Right atrium auricular region (tissue), 2 donors: Measurements from ENCODE around the gene BHLHE41. TPM values are rescaled to one million over a fixed set of nuclear protein-coding genes. Genes with fewer than 3 reads are reported as not detected.

Experiments used
- DNase-seq: peaks from one replicate; pipeline ENCODE4 v3.0.0-alpha.2; 2019; ENCODE audit warnings: low spot score
- H3K27ac ChIP-seq, 2 donors: fragments of 200-600 bp; sonication (generic); 1 replicate in 1 of 2; 2 replicates in 1 of 2; pipeline ENCODE4 v1.5.1; 2016 to 2019
- H3K27me3 ChIP-seq, 2 donors: fragments of 200-600 bp; sonication (generic); one replicate each; pipeline versions ENCODE4 v1.5.1 to v1.6.0; 2017 to 2019
- H3K36me3 ChIP-seq: fragments of 200-600 bp; sonication (generic); one replicate; pipeline ENCODE4 v1.5.1; 2016
- H3K4me1 ChIP-seq, 2 donors: fragments of 200-600 bp; sonication (generic); one replicate each; pipeline versions ENCODE4 v1.5.1 to v1.6.0; 2017 to 2019
- H3K4me3 ChIP-seq, 2 donors: fragments of 200-600 bp; sonication (generic); 1 replicate in 1 of 2; 2 replicates in 1 of 2; pipeline ENCODE4 v1.5.1; 2017 to 2019; ENCODE audit warnings: mild to moderate bottlenecking in 1 of 2, moderate library complexity in 1 of 2
- H3K9me3 ChIP-seq, 2 donors: fragments of 200-600 bp; sonication (generic); one replicate each; pipeline ENCODE4 v1.5.1; 2019
- total RNA-seq, 2 donors: library from RNA; depleted of rRNA; stranded (reverse); fragments of >200 nt; gene quantifications; one replicate each; pipeline ENCODE4 v1.1.0, GENCODE V29; 2016
- TF ChIP-seq, protein P1 (sequence below), 2 donors: fragments of 200-600 bp; sonication (generic); IDR thresholded peaks; one replicate each; pipeline ENCODE4 v1.5.1; 2019; ENCODE audit warnings: antibody characterized with exemption in 2 of 2

Gene BHLHE41
- total RNA-seq, 2 donors from 2014 or later: 13.4 to 15.0 TPM

GRCh38 chr12:26116829-26117715, 7.8 kb downstream of the BHLHE41 start:
- DNase-seq: no peak
- Histone ChIP-seq H3K9me3 (no peaks in the 10 kb centered on the region), H3K27ac (peak overlapping the region; percentile 94 to 97), H3K4me1 (peaks cover 0 to 72% of the 10 kb centered on the region in 2 donors), H3K36me3 (no peaks in the 10 kb centered on the region), H3K27me3 (no peaks in the 10 kb centered on the region), H3K4me3 (no peak overlapping the region)
- TF ChIP-seq, protein P1, sequence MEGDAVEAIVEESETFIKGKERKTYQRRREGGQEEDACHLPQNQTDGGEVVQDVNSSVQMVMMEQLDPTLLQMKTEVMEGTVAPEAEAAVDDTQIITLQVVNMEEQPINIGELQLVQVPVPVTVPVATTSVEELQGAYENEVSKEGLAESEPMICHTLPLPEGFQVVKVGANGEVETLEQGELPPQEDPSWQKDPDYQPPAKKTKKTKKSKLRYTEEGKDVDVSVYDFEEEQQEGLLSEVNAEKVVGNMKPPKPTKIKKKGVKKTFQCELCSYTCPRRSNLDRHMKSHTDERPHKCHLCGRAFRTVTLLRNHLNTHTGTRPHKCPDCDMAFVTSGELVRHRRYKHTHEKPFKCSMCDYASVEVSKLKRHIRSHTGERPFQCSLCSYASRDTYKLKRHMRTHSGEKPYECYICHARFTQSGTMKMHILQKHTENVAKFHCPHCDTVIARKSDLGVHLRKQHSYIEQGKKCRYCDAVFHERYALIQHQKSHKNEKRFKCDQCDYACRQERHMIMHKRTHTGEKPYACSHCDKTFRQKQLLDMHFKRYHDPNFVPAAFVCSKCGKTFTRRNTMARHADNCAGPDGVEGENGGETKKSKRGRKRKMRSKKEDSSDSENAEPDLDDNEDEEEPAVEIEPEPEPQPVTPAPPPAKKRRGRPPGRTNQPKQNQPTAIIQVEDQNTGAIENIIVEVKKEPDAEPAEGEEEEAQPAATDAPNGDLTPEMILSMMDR (IDR thresholded peaks at IDR 0.05): no peak

GRCh38 chr12:26114720-26115401, 10.0 kb downstream of the BHLHE41 start:
- peak overlapping the region; percentile 94 to 97 for H3K27ac ChIP-seq
- DNase-seq: no peak
- TF ChIP-seq, protein P1 (IDR thresholded peaks at IDR 0.05): no peak
- no peaks in the 10 kb centered on the region for H3K27me3 ChIP-seq
- peak overlapping the region; percentile 21 to 57 for H3K4me3 ChIP-seq
- H3K4me1 ChIP-seq: peaks cover 0 to 52% of the 10 kb centered on the region in 2 donors
- H3K9me3 ChIP-seq: no peaks in the 10 kb centered on the region
- no peaks in the 10 kb centered on the region for H3K36me3 ChIP-seq

GRCh38 chr12:26113853-26114719, 10.8 kb downstream of the BHLHE41 start:
- peak overlapping the region; percentile 94 to 97 for H3K27ac ChIP-seq

DNA sequence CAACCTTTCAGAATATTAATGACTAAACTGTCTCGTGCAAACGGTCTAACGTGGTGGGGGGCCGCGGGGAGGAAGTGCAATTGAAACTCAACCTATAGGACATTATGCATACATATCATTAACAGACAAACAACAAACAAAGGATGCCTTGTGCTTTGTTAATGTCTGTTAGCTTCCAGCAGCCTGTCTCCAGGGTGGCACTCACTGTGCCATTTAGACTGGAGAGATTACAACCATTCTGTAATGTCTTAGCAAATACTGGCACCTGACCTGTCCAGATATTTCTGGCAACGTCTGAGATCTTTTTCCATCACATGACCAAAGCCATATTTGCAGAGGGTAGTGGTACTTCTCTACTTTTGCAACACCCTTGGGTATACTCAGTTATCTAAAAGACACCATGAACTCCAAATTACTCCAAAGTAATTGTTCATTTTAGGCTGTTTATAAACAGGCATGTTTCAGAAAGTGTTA, 11.6 kb downstream of the BHLHE41 start:
- Histone ChIP-seq H3K27me3 (no peaks in the 10 kb centered on the region), H3K4me1 (peaks cover 0 to 49% of the 10 kb centered on the region in 2 donors), H3K27ac (peak overlapping the region; percentile 94 to 97), H3K36me3 (no peaks in the 10 kb centered on the region), H3K9me3 (no peaks in the 10 kb centered on the region), H3K4me3 (peak overlapping the region; percentile 21 to 57)
- no peak for DNase-seq
- TF ChIP-seq, protein P1 (IDR thresholded peaks at IDR 0.05): no peak

More at GRCh38 chr12:26113853-26114719, 10.8 kb downstream of the BHLHE41 start:
- Histone ChIP-seq H3K9me3 (no peaks in the 10 kb centered on the region), H3K4me1 (peaks cover 0 to 51% of the 10 kb centered on the region in 2 donors), H3K36me3 (no peaks in the 10 kb centered on the region), H3K4me3 (peak overlapping the region; percentile 21 to 57), H3K27me3 (no peaks in the 10 kb centered on the region)
- TF ChIP-seq, protein P1 (IDR thresholded peaks at IDR 0.05): peak in 1 of 2 donors; percentile 36
- DNase-seq: peak; percentile 96

DNA sequence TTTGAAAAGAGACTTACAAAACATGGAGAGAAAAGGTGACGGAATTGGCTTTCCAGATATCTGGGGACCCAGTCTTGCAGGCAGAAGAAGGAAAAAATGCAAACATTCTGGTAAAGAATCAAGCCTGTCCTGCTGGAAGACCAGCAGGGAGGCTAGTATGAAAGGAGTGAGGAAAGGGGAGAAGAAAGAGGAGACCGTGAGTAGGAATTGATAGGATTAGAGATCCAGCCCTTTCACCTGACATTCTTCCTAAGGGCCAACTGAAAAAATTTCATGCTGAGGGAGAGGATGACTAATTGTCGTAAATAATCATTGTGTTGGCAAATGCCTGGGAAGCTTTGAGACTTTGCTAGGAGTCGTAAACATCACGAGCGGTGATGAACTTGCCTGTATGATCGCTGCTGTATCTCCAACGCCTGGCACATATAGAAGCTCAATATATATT, 12.1 kb downstream of the BHLHE41 start:
- Histone ChIP-seq H3K4me3 (no peak overlapping the region), H3K4me1 (peaks cover 0 to 44% of the 10 kb centered on the region in 2 donors), H3K27me3 (no peaks in the 10 kb centered on the region), H3K27ac (peak overlapping the region; percentile 46 to 97), H3K36me3 (no peaks in the 10 kb centered on the region), H3K9me3 (no peaks in the 10 kb centered on the region)
- TF ChIP-seq, protein P1 (IDR thresholded peaks at IDR 0.05): no peak
- DNase-seq: no peak
